ENCODE measurements around the gene ASCL5. TPM values are rescaled to one million over a fixed set of nuclear protein-coding genes. Genes with fewer than 3 reads are reported as not detected.

The ASCL5 gene
- total and polyA plus RNA-seq, 9 of the 15 experiments (the other 6 are each of a cell fraction or from before 2014, with no cell fraction given) = 0.09 TPM; not detected in 8

- TF ChIP-seq MLX (CRISPR knock-in tag; conservative IDR thresholded peaks at IDR 0.05) (no peak), HMGN3 (IDR thresholded peaks at IDR 0.05; ENCODE audit: borderline replicate concordance, extremely low read depth, insufficient read length, low read depth, low read length) (peak; percentile 89), CAMTA2 (CRISPR knock-in tag; conservative IDR thresholded peaks at IDR 0.05) (peak; percentile 14; the same call in 1 of the 2 replicates), SREBF1 (IDR thresholded peaks at IDR 0.05; ENCODE audit: borderline replicate concordance, low read depth, low read length) (no peak), LCOR (CRISPR knock-in tag; IDR thresholded peaks at IDR 0.05) (no peak; the same call in 1 of the 2 replicates), HOMEZ (CRISPR knock-in tag; IDR thresholded peaks at IDR 0.05) (no peak), ZNF165 (CRISPR knock-in tag; IDR thresholded peaks at IDR 0.05; ENCODE audit: borderline replicate concordance) (no peak), SRSF1 (IDR thresholded peaks at IDR 0.05; ENCODE audit: low read depth, low read length) (0 out of 2 replicates have a peak, but pooled peaks have one; percentile 37), RFX5 (IDR thresholded peaks at IDR 0.05; ENCODE audit: low read depth, low read length) (no peak), RBM39 (optimal IDR thresholded peaks at IDR 0.05; ENCODE audit: low read depth, low read length) (no peak), ZNF586 (CRISPR knock-in tag; conservative IDR thresholded peaks at IDR 0.05) (no peak), ELK3 (CRISPR knock-in tag; IDR thresholded peaks at IDR 0.05) (no peak), ID3 (CRISPR knock-in tag; IDR thresholded peaks at IDR 0.05) (no peak), ID3 (tag; IDR thresholded peaks at IDR 0.05) (peak; percentile 87), SIX5 (IDR thresholded peaks at IDR 0.05; ENCODE audit: borderline replicate concordance in 1 of 2, insufficient read depth in 1 of 2, low read depth in 1 of 2, low read length in 2 of 2) (no peak), BCLAF1 (IDR thresholded peaks at IDR 0.05; ENCODE audit: borderline replicate concordance in 1 of 2, control insufficient read depth in 1 of 2, low read depth in 2 of 2, low read length in 1 of 2) (no peak), ZNF511 (CRISPR knock-in tag; IDR thresholded peaks at IDR 0.05) (peak; percentile 43; the same call in 1 of the 2 replicates)
These were observed 26.7 kb upstream of the ASCL5 start (continued) for GRCh38 chr1:201153474-201154388.

Measured in K562 (cell line).